ENCODE data around the gene DDX1.

DNA sequence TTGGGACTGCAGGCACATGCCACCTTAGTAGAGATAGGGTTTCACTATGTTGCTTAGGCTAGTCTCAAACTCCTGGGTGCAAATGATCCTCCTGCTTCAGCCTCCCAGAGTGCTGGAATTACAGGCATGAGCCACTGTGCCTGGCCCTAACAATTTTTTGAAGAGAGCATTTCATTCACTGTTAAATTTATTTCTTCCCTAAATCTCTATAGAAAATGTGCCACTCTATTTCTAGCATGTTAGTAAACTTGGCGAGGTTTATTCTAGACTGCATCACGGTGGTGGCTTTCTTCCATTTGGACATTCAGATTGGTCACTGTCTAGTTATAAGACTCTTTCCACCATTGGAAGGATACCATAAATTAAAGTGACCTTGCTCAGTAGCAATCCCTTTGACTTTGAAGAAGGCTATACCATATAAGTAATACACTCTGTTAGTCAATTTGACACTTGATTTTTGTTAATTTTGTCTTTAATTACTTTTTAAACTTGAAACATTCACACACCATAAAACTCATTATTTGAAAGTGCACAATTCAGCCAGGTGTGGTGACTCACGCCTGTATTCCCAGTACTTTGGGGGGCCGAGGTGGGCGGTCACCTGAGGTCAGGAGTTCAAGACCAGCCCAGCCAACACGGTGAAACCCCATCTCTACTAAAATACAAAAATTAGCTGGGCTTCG, 16.2 kb downstream of the DDX1 start:
- TF ChIP-seq, protein P1, sequence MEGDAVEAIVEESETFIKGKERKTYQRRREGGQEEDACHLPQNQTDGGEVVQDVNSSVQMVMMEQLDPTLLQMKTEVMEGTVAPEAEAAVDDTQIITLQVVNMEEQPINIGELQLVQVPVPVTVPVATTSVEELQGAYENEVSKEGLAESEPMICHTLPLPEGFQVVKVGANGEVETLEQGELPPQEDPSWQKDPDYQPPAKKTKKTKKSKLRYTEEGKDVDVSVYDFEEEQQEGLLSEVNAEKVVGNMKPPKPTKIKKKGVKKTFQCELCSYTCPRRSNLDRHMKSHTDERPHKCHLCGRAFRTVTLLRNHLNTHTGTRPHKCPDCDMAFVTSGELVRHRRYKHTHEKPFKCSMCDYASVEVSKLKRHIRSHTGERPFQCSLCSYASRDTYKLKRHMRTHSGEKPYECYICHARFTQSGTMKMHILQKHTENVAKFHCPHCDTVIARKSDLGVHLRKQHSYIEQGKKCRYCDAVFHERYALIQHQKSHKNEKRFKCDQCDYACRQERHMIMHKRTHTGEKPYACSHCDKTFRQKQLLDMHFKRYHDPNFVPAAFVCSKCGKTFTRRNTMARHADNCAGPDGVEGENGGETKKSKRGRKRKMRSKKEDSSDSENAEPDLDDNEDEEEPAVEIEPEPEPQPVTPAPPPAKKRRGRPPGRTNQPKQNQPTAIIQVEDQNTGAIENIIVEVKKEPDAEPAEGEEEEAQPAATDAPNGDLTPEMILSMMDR (conservative IDR thresholded peaks at IDR 0.05; ENCODE audit: low read length): no peak
- TF ChIP-seq EZH2phosphoT487 (IDR thresholded peaks at IDR 0.05; ENCODE audit: borderline replicate concordance, low read depth, low read length): no peak
